ENCODE measurements around the gene RGL2.

Gene RGL2

GRCh38 chr6:33250731-33251130 lies 48.0 kb downstream of the RGL2 start:
- Histone ChIP-seq H4K20me1 (ENCODE audit: insufficient read depth, low read length, poor library complexity, severe bottlenecking) (no peaks in the 10 kb centered on the region), H3K4me2 (ENCODE audit: low read depth, low read length, poor library complexity, severe bottlenecking) (peak overlapping the region; percentile 91), H3K9ac (ENCODE audit: low read depth, low read length, poor library complexity, severe bottlenecking) (peak overlapping the region; percentile 94), H3K9me2 (replicated peaks; ENCODE audit: low read depth, low read length) (no peaks in the 10 kb centered on the region), H3K9me3 (ENCODE audit: insufficient read depth, low read depth, low read length) (no peaks in the 10 kb centered on the region), H3K4me3 (ENCODE audit: low read length, poor library complexity, severe bottlenecking) (peak overlapping the region; percentile 86), H3K4me1 (ENCODE audit: insufficient read depth, low read length, poor library complexity, severe bottlenecking) (peaks cover 22% of the 10 kb centered on the region), H2AFZ (ENCODE audit: low read length) (no peak overlapping the region), H3K36me3 (ENCODE audit: insufficient read depth, low read length) (peaks cover 4% of the 10 kb centered on the region; the same call in 1 of the 2 replicates), H3K79me2 (ENCODE audit: insufficient read depth, low read length) (peaks cover 13% of the 10 kb centered on the region), H3F3A (ENCODE audit: low read depth) (no peaks in the 10 kb centered on the region), H3K27me3 (ENCODE audit: insufficient read depth, low read length, poor library complexity, severe bottlenecking) (no peaks in the 10 kb centered on the region)
- no peak for TF ChIP-seq CTCF (conservative IDR thresholded peaks at IDR 0.05; ENCODE audit: low read length)
- TF ChIP-seq EZH2phosphoT487 (IDR thresholded peaks at IDR 0.05; ENCODE audit: borderline replicate concordance): no peak

- Histone ChIP-seq H4K20me1 (ENCODE audit: insufficient read depth, low read length, poor library complexity, severe bottlenecking) (no peaks in the 10 kb centered on the region), H3K9me2 (replicated peaks; ENCODE audit: low read depth, low read length) (no peaks in the 10 kb centered on the region), H3F3A (ENCODE audit: low read depth) (no peaks in the 10 kb centered on the region), H3K9me3 (ENCODE audit: insufficient read depth, low read depth, low read length) (no peaks in the 10 kb centered on the region), H3K4me1 (ENCODE audit: insufficient read depth, low read length, poor library complexity, severe bottlenecking) (peaks cover 22% of the 10 kb centered on the region), H3K36me3 (ENCODE audit: insufficient read depth, low read length) (peaks cover 4% of the 10 kb centered on the region; the same call in 1 of the 2 replicates), H3K4me2 (ENCODE audit: low read depth, low read length, poor library complexity, severe bottlenecking) (peak overlapping the region; percentile 91), H3K79me2 (ENCODE audit: insufficient read depth, low read length) (peaks cover 13% of the 10 kb centered on the region), H3K9ac (ENCODE audit: low read depth, low read length, poor library complexity, severe bottlenecking) (peak overlapping the region; percentile 94), H3K27me3 (ENCODE audit: insufficient read depth, low read length, poor library complexity, severe bottlenecking) (no peaks in the 10 kb centered on the region), H3K4me3 (ENCODE audit: low read length, poor library complexity, severe bottlenecking) (peak overlapping the region; percentile 86), H2AFZ (ENCODE audit: low read length) (peak overlapping the region; percentile 67)
- TF ChIP-seq EZH2phosphoT487 (IDR thresholded peaks at IDR 0.05; ENCODE audit: borderline replicate concordance) (no peak), CTCF (conservative IDR thresholded peaks at IDR 0.05; ENCODE audit: low read length) (no peak)
These were observed 48.8 kb downstream of the RGL2 start for GRCh38 chr6:33249732-33250630.

GRCh38 chr6:33248932-33249731 lies 49.6 kb downstream of the RGL2 start:
- TF ChIP-seq EZH2phosphoT487 (IDR thresholded peaks at IDR 0.05; ENCODE audit: borderline replicate concordance) (no peak), CTCF (conservative IDR thresholded peaks at IDR 0.05; ENCODE audit: low read length) (no peak)
- peaks cover 13% of the 10 kb centered on the region for H3K79me2 ChIP-seq (ENCODE audit: insufficient read depth, low read length)
- peaks cover 4% of the 10 kb centered on the region; the same call in 1 of the 2 replicates for H3K36me3 ChIP-seq (ENCODE audit: insufficient read depth, low read length)
- H3K9ac ChIP-seq (ENCODE audit: low read depth, low read length, poor library complexity, severe bottlenecking): peak overlapping the region; percentile 94
- peak overlapping the region; percentile 86 for H3K4me3 ChIP-seq (ENCODE audit: low read length, poor library complexity, severe bottlenecking)
- H3K27me3 ChIP-seq (ENCODE audit: insufficient read depth, low read length, poor library complexity, severe bottlenecking): no peaks in the 10 kb centered on the region
- peak overlapping the region; percentile 99 for H3K4me2 ChIP-seq (ENCODE audit: low read depth, low read length, poor library complexity, severe bottlenecking)
- H3K9me3 ChIP-seq (ENCODE audit: insufficient read depth, low read depth, low read length): no peaks in the 10 kb centered on the region
- peak overlapping the region; percentile 91 for H2AFZ ChIP-seq (ENCODE audit: low read length)
- no peaks in the 10 kb centered on the region for H3F3A ChIP-seq (ENCODE audit: low read depth)
- H3K4me1 ChIP-seq (ENCODE audit: insufficient read depth, low read length, poor library complexity, severe bottlenecking): peaks cover 22% of the 10 kb centered on the region
- no peaks in the 10 kb centered on the region for H3K9me2 ChIP-seq (replicated peaks; ENCODE audit: low read depth, low read length)
- no peaks in the 10 kb centered on the region for H4K20me1 ChIP-seq (ENCODE audit: insufficient read depth, low read length, poor library complexity, severe bottlenecking)

All from Loucy (cell line).